ENCODE data around the gene TET1.
"Not testable (repeated sequence)": the region's sequence is repeated elsewhere in the genome, so short reads cannot be mapped to it uniquely, and the experiment has no call there.

TET1 gene

GRCh38 chr10:68619595-68619994 is 59.5 kb downstream of the TET1 start:
- no peaks in the 10 kb centered on the region for H3K27me3 ChIP-seq (ENCODE audit: insufficient read depth, low read depth)
- no peak overlapping the region for H3K4me3 ChIP-seq (IDR thresholded peaks at IDR 0.05; ENCODE audit: insufficient read depth, low read depth, low read length)
- H2AFZ ChIP-seq (ENCODE audit: low read depth): no peak overlapping the region
- no peaks in the 10 kb centered on the region for H3K36me3 ChIP-seq (ENCODE audit: insufficient read depth)
- H3K79me2 ChIP-seq (ENCODE audit: insufficient read depth, low read depth): no peaks in the 10 kb centered on the region
- H3K9ac ChIP-seq: no peak overlapping the region
- no peak overlapping the region for H3K27ac ChIP-seq
- no peaks in the 10 kb centered on the region for H3K4me1 ChIP-seq (ENCODE audit: low read depth, poor library complexity, severe bottlenecking)
- TF ChIP-seq CTCF (conservative IDR thresholded peaks at IDR 0.05; ENCODE audit: low read depth, low read length): no peak
- no peaks in the 10 kb centered on the region for H4K20me1 ChIP-seq (ENCODE audit: insufficient read depth)
- no peak overlapping the region for H3K4me2 ChIP-seq

GRCh38 chr10:68625316-68625921 is 65.3 kb downstream of the TET1 start:
- no peaks in the 10 kb centered on the region for H4K20me1 ChIP-seq (ENCODE audit: insufficient read depth)
- H3K9ac ChIP-seq: no peak overlapping the region
- no peak overlapping the region for H3K4me3 ChIP-seq (IDR thresholded peaks at IDR 0.05; ENCODE audit: insufficient read depth, low read depth, low read length)
- no peaks in the 10 kb centered on the region for H3K36me3 ChIP-seq (ENCODE audit: insufficient read depth)
- 0 out of 2 replicates have a peak overlapping the region, but pooled peaks have one; percentile 4 for H3K4me2 ChIP-seq
- no peaks in the 10 kb centered on the region for H3K27me3 ChIP-seq (ENCODE audit: insufficient read depth, low read depth)
- TF ChIP-seq CTCF (conservative IDR thresholded peaks at IDR 0.05; ENCODE audit: low read depth, low read length): no peak
- no peak overlapping the region for H2AFZ ChIP-seq (ENCODE audit: low read depth)
- no peaks in the 10 kb centered on the region for H3K79me2 ChIP-seq (ENCODE audit: insufficient read depth, low read depth)
- peaks cover 39% of the 10 kb centered on the region for H3K4me1 ChIP-seq (ENCODE audit: low read depth, poor library complexity, severe bottlenecking)
- H3K27ac ChIP-seq: no peak overlapping the region

GRCh38 chr10:68628576-68629127 is 68.5 kb downstream of the TET1 start:
- Histone ChIP-seq H3K79me2 (ENCODE audit: insufficient read depth, low read depth) (no peaks in the 10 kb centered on the region), H3K9ac (no peak overlapping the region), H3K27me3 (ENCODE audit: insufficient read depth, low read depth) (no peaks in the 10 kb centered on the region), H3K27ac (peak overlapping the region; percentile 64), H3K4me2 (peak overlapping the region; percentile 68), H4K20me1 (ENCODE audit: insufficient read depth) (no peaks in the 10 kb centered on the region), H3K4me3 (IDR thresholded peaks at IDR 0.05; ENCODE audit: insufficient read depth, low read depth, low read length) (no peak overlapping the region), H2AFZ (ENCODE audit: low read depth) (no peak overlapping the region), H3K4me1 (ENCODE audit: low read depth, poor library complexity, severe bottlenecking) (peaks cover 54% of the 10 kb centered on the region), H3K36me3 (ENCODE audit: insufficient read depth) (no peaks in the 10 kb centered on the region)
- no peak for TF ChIP-seq CTCF (conservative IDR thresholded peaks at IDR 0.05; ENCODE audit: low read depth, low read length)

GRCh38 chr10:68632271-68632560 is 72.1 kb downstream of the TET1 start:
- H3K4me3 ChIP-seq (IDR thresholded peaks at IDR 0.05; ENCODE audit: insufficient read depth, low read depth, low read length); H3K4me2 ChIP-seq; H2AFZ ChIP-seq (ENCODE audit: low read depth); H3K9ac ChIP-seq; H3K79me2 ChIP-seq (ENCODE audit: insufficient read depth, low read depth); H4K20me1 ChIP-seq (ENCODE audit: insufficient read depth); H3K27me3 ChIP-seq (ENCODE audit: insufficient read depth, low read depth); H3K36me3 ChIP-seq (ENCODE audit: insufficient read depth); H3K27ac ChIP-seq: not testable (repeated sequence)
- peaks cover 52% of the 10 kb centered on the region for H3K4me1 ChIP-seq (ENCODE audit: low read depth, poor library complexity, severe bottlenecking)

- no peaks in the 10 kb centered on the region for H3K36me3 ChIP-seq (ENCODE audit: insufficient read depth)
- H3K4me3 ChIP-seq (IDR thresholded peaks at IDR 0.05; ENCODE audit: insufficient read depth, low read depth, low read length): no peak overlapping the region
- H3K4me1 ChIP-seq (ENCODE audit: low read depth, poor library complexity, severe bottlenecking): peaks cover 42% of the 10 kb centered on the region
- H3K4me2 ChIP-seq: peak overlapping the region; percentile 14
- no peaks in the 10 kb centered on the region for H3K79me2 ChIP-seq (ENCODE audit: insufficient read depth, low read depth)
- H3K9ac ChIP-seq: no peak overlapping the region
- no peaks in the 10 kb centered on the region for H4K20me1 ChIP-seq (ENCODE audit: insufficient read depth)
- no peaks in the 10 kb centered on the region for H3K27me3 ChIP-seq (ENCODE audit: insufficient read depth, low read depth)
- no peak for TF ChIP-seq CTCF (conservative IDR thresholded peaks at IDR 0.05; ENCODE audit: low read depth, low read length)
- H2AFZ ChIP-seq (ENCODE audit: low read depth): no peak overlapping the region
- peak overlapping the region; percentile 46 for H3K27ac ChIP-seq
Measured at GRCh38 chr10:68633281-68633680, 73.1 kb downstream of the TET1 start.

Measured in KMS-11 (cell line).